GM18526 (cell line): ENCODE results near the gene DGKK.

Source experiments
- POLR2A ChIP-seq: IDR thresholded peaks from 3 replicates; pipeline ENCODE4 v1.6.1; 2011; ENCODE audit not compliant: insufficient read length; ENCODE audit errors: extremely low read depth

DGKK gene

GRCh38 chrX:50470103-50471031 lies at the start of gene DGKK:
Gene DGKK, minus strand, starts transcription at chrX:50470825. Its CDS starts 147 bp downstream, at chrX:50470678.
- TF ChIP-seq POLR2A: no peak

GRCh38 chrX:50514811-50515210 lies 44.2 kb upstream of the DGKK start:
- no peak for TF ChIP-seq POLR2A

GRCh38 chrX:50497114-50497513 lies 26.5 kb upstream of the DGKK start:
- no peak for TF ChIP-seq POLR2A

GRCh38 chrX:50495616-50496015 lies 25.0 kb upstream of the DGKK start:
- no peak for TF ChIP-seq POLR2A

GRCh38 chrX:50492720-50493119 lies 22.1 kb upstream of the DGKK start:
- no peak for TF ChIP-seq POLR2A

- TF ChIP-seq POLR2A: no peak
These were observed 14.0 kb upstream of the DGKK start for GRCh38 chrX:50484662-50485061.

- no peak for TF ChIP-seq POLR2A
These were observed 12.7 kb upstream of the DGKK start for GRCh38 chrX:50483283-50483682.

GRCh38 chrX:50475208-50475607 lies 4.6 kb upstream of the DGKK start:
- no peak for TF ChIP-seq POLR2A

- TF ChIP-seq POLR2A: no peak
These were observed 765 bp upstream of the DGKK start for GRCh38 chrX:50471390-50471789.

- TF ChIP-seq POLR2A: no peak
These were observed 1.4 kb downstream of the DGKK start for GRCh38 chrX:50469206-50469605.

GRCh38 chrX:50459615-50460014 lies 11.0 kb downstream of the DGKK start:
- TF ChIP-seq POLR2A: no peak

- TF ChIP-seq POLR2A: no peak
These were observed 12.1 kb downstream of the DGKK start for GRCh38 chrX:50458483-50458882.

- TF ChIP-seq POLR2A: no peak
These were observed 13.7 kb downstream of the DGKK start for GRCh38 chrX:50456712-50457484.

GRCh38 chrX:50452782-50453181 lies 17.8 kb downstream of the DGKK start:
- TF ChIP-seq POLR2A: no peak

GRCh38 chrX:50450324-50450723 lies 20.3 kb downstream of the DGKK start:
- TF ChIP-seq POLR2A: no peak

- TF ChIP-seq POLR2A: no peak
These were observed 22.1 kb downstream of the DGKK start for GRCh38 chrX:50448565-50448964.
